Naive B cell (primary cell): ENCODE data around the gene RFFL. TPM values are rescaled to one million over a fixed set of nuclear protein-coding genes. Genes with fewer than 3 reads are reported as not detected.
A peak's percentile ranks its signal among the peaks of the same experiment; 100 is the strongest.
"Not testable (repeated sequence)": the region's sequence is repeated elsewhere in the genome, so short reads cannot be mapped to it uniquely, and the experiment has no call there.

Source experiments
- ATAC-seq, 2 donors: fragments of 150-1000 bp; cut with Tn5 transposase; 2 replicates each; pipeline ENCODE4 v1.10.0; 2021; ENCODE audit warnings: low read depth in 2 of 2, mild to moderate bottlenecking in 2 of 2, moderate library complexity in 2 of 2
- DNase-seq: peaks from one replicate; pipeline ENCODE4 v3.0.0; 2022
- H3K27ac Mint-ChIP-seq, 6 donors: one replicate each; pipeline ENCODE4 v1.8.0; 2020 to 2022; ENCODE audit warnings: mild to moderate bottlenecking in 6 of 6, mixed read lengths in 6 of 6, moderate library complexity in 5 of 6, inconsistent platforms in 2 of 6
- H3K27me3 Mint-ChIP-seq, 3 donors: one replicate each; pipeline ENCODE4 v1.8.0; 2021 to 2022; ENCODE audit warnings: mixed read lengths in 3 of 3, mild to moderate bottlenecking in 1 of 3
- H3K36me3 Mint-ChIP-seq, 2 donors: one replicate each; pipeline ENCODE4 v1.8.0; 2020 to 2022; ENCODE audit warnings: mixed read lengths in 2 of 2, inconsistent platforms in 1 of 2, mild to moderate bottlenecking in 1 of 2
- H3K4me1 Mint-ChIP-seq, 3 donors: one replicate each; pipeline ENCODE4 v1.8.0; 2020 to 2022; ENCODE audit warnings: mixed read lengths in 3 of 3, inconsistent platforms in 1 of 3, mild to moderate bottlenecking in 1 of 3, moderate library complexity in 1 of 3
- H3K4me3 Mint-ChIP-seq, 8 donors: one replicate each; pipeline ENCODE4 v1.8.0; 2020 to 2022; ENCODE audit warnings: mild to moderate bottlenecking in 8 of 8, mixed read lengths in 8 of 8, moderate library complexity in 8 of 8, inconsistent platforms in 2 of 8
- H3K9me3 Mint-ChIP-seq, 7 donors: one replicate each; pipeline ENCODE4 v1.8.0; 2020 to 2022; ENCODE audit warnings: mixed read lengths in 7 of 7, mild to moderate bottlenecking in 5 of 7, inconsistent platforms in 2 of 7, moderate library complexity in 1 of 7
- polyA plus RNA-seq, 6 donors: library from polyadenylated mRNA; unstranded; fragments of 300-500 nt; fragmentation: Illumina TruSeq; gene quantifications; one replicate each; pipeline ENCODE4 v1.2.3, GENCODE V29; 2021; ENCODE audit warnings: low read depth in 6 of 6

Gene RFFL
- polyA plus RNA-seq, 6 donors from 2014 or later, result 15.9 to 27.4 (median 22.3) TPM

DNA sequence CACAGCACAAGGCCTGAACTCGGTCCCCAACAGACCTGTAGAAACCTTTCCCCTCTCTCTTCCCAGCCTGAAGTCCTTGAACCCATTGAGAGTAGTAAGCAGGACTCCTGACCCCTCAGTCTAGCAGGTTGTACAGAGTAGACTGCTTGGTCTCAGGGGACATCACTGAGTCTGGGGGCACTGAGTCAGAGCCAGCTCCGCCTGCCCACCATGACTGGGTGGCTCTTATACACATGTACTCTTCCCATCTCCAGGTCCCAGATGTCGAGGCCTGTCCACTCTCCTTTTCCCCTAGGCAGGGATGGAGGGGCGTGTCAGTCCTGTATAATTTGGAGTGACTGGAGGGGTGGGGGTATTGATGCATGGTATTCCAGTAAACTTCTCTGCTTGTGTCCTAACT lies 59.7 kb downstream of the RFFL start:
- peak overlapping the region in 1 of 6 donors; percentile 64 for H3K27ac Mint-ChIP-seq
- H3K9me3 Mint-ChIP-seq, result no peaks in the 10 kb centered on the region
- ATAC-seq, result no peak
- H3K4me3 Mint-ChIP-seq, result no peak overlapping the region
- DNase-seq, result no peak
- peaks cover 0 to 14% of the 10 kb centered on the region in 2 donors for H3K36me3 Mint-ChIP-seq
- peaks cover 0 to 3% (median 0%) of the 10 kb centered on the region in 3 donors for H3K4me1 Mint-ChIP-seq
- no peaks in the 10 kb centered on the region for H3K27me3 Mint-ChIP-seq

DNA sequence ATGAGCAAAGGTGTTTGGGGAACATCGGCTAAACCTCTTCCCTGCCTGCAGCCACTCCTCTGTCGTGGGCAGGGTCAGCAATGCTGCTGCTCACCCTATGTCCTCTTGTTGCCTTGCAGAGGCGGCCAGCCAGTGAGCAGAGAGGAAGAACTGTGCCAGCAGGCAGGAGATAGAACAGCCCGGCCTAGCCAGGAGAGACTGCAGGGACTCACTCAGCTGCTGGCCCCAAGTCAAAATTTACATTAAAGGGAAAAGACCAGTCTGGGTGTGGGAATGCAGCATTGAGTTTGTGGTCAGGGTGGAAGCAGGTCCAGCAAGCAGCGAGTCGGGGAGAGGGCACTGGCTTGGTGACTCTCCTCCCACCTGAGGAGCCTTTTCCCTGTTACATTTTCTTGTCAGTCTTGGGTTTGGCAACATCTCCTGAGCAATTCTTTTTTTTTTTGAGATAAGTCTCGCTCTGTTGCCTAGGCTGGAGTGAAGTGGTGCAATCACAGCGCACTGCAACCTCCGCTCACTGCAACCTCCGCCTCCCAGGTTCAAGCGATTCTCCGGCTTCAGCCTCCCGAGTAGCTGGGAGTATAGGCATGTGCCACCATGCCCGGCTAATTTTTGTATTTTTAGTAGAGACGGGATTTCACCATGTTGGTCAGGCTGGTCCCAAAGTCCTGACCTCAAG lies 60.5 kb downstream of the RFFL start:
- Mint-ChIP-seq H3K4me3 (no peak overlapping the region), H3K27me3 (no peaks in the 10 kb centered on the region), H3K9me3 (no peaks in the 10 kb centered on the region), H3K27ac (peak overlapping the region in 3 of 6 donors; percentile 38 to 60 (median 44)), H3K36me3 (peaks cover 0 to 14% of the 10 kb centered on the region in 2 donors), H3K4me1 (peaks cover 0 to 7% (median 5%) of the 10 kb centered on the region in 3 donors)
- ATAC-seq (no peak), DNase-seq (no peak)

DNA sequence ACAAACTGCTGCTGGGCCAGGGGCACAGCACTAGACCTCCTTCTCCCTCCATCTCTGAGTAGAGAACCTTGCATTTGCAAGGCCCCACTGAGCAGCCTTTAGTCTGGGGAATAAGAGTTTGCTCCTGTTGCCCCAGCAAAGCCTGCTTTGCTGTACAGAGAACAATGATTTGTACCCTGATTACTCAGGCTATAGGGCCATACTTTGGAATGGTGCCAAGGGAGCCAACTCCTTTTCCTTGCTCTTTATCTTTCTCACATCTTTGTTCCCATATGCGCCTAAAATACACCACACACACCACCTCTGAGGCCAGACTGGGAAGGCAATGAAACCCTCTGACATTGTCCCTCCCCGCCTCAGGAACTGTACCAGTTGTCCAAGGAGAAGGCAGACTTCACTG lies 62.0 kb downstream of the RFFL start:
- no peak overlapping the region for H3K4me3 Mint-ChIP-seq
- H3K36me3 Mint-ChIP-seq, result peaks cover 0 to 14% of the 10 kb centered on the region in 2 donors
- no peaks in the 10 kb centered on the region for H3K9me3 Mint-ChIP-seq
- peaks cover 0 to 8% (median 7%) of the 10 kb centered on the region in 3 donors for H3K4me1 Mint-ChIP-seq
- no peak overlapping the region for H3K27ac Mint-ChIP-seq
- no peaks in the 10 kb centered on the region for H3K27me3 Mint-ChIP-seq
- no peak for DNase-seq
- no peak for ATAC-seq

DNA sequence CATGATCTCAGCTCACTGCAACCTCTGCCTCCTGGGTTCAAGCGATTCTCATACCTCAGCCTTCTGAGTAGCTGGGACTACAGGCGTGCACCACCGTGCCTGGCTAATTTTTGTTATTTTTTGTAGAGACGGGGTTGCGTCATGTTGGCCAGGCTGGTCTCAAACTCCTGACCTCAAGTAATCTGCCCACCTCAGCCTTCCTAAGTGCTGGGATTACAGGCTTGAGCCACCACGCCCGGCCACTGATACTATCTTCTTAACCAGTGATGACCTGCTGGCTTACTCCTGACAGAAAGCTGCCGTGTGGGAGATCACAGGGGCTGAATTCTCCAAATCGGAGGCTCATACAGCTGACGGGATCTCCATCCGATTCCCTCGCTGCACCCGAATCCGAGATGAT lies 62.5 kb downstream of the RFFL start:
- not testable (repeated sequence) for H3K27me3 Mint-ChIP-seq, ATAC-seq, H3K4me1 Mint-ChIP-seq, H3K4me3 Mint-ChIP-seq, H3K9me3 Mint-ChIP-seq, DNase-seq
- peak overlapping the region in 1 of 6 donors; percentile 15 for H3K27ac Mint-ChIP-seq
- peaks cover 0 to 14% of the 10 kb centered on the region in 2 donors for H3K36me3 Mint-ChIP-seq

DNA sequence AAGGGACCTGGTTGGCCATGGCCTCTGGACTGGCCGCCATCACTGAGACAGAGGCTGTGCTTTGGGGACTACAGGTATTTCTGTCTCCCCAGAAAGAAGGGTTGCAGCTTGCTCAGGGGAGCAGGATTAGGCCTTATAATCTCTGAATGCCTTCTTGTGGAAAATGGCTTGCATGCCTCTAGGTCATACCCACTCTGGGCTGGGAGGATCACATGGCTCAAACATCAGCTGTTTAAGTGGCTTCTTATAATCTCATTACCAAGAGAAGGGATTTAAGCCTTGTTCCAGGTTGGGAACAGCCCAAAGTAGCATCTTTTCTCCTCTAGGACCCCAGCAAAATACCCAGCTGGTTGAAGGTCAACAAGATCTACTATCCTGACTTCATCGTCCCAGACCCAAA lies 64.1 kb downstream of the RFFL start:
- ATAC-seq (no peak), DNase-seq (no peak)
- Mint-ChIP-seq H3K4me1 (peaks cover 0 to 8% (median 7%) of the 10 kb centered on the region in 3 donors), H3K9me3 (no peaks in the 10 kb centered on the region), H3K4me3 (no peak overlapping the region), H3K36me3 (peaks cover 0 to 14% of the 10 kb centered on the region in 2 donors), H3K27ac (peak overlapping the region in 1 of 6 donors; percentile 47), H3K27me3 (no peaks in the 10 kb centered on the region)

DNA sequence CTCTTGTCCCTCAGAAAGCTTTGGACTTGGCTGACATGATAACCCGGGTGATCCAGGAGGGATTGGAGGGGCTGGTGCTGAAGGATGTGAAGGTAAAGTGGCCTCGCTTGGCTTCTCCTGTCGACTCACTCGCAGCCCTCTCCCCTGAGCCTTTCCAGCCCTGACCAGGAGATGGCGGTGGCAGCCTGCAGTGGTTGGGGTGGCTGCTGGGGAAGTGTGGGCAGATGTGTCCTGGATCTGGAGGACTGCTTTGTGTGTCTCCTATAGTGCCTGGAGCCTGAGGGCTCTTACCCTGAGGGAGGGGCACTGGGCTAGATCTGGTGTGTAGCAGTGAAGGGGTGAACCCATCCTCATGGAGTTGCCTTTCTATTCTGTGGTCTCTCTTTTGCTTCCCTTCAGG lies 65.3 kb downstream of the RFFL start:
- Mint-ChIP-seq H3K4me1 (peaks cover 0 to 8% (median 7%) of the 10 kb centered on the region in 3 donors), H3K27me3 (no peaks in the 10 kb centered on the region), H3K4me3 (no peak overlapping the region), H3K36me3 (peaks cover under 1 to 14% of the 10 kb centered on the region in 2 donors), H3K9me3 (no peaks in the 10 kb centered on the region), H3K27ac (peak overlapping the region in 4 of 6 donors; percentile 5 to 70 (median 51))
- DNase-seq (peak; percentile 68), ATAC-seq (peak; percentile 94 to 96)

DNA sequence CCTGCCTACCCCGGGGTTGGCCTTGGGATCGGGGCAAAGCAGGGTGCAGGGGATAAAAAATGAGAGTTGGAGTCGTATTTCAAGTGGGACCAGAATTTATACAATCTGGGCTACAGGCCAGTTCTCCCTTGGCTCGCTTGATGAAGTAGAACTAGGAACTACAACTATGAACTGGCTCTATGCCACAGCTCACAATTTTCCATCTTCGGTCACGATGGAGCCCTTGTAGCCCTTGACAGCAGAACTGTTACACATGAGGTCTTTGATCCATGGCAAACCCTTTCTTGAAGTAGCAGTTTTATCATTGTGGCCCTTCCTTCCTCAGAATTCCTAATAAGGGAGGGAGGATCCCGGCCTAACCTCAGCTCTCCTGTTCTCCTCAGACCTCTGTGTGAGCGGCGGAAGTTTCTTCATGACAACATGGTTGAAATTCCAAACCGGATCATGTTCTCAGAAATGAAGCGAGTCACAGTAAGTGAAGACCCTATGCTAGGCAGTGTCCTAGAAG lies 66.1 kb downstream of the RFFL start:
- Mint-ChIP-seq H3K4me1 (peaks cover 0 to 8% (median 7%) of the 10 kb centered on the region in 3 donors), H3K27ac (no peak overlapping the region), H3K9me3 (no peaks in the 10 kb centered on the region), H3K4me3 (no peak overlapping the region), H3K27me3 (no peaks in the 10 kb centered on the region), H3K36me3 (peaks cover 9 to 11% of the 10 kb centered on the region in 2 donors)
- no peak for DNase-seq
- no peak for ATAC-seq

DNA sequence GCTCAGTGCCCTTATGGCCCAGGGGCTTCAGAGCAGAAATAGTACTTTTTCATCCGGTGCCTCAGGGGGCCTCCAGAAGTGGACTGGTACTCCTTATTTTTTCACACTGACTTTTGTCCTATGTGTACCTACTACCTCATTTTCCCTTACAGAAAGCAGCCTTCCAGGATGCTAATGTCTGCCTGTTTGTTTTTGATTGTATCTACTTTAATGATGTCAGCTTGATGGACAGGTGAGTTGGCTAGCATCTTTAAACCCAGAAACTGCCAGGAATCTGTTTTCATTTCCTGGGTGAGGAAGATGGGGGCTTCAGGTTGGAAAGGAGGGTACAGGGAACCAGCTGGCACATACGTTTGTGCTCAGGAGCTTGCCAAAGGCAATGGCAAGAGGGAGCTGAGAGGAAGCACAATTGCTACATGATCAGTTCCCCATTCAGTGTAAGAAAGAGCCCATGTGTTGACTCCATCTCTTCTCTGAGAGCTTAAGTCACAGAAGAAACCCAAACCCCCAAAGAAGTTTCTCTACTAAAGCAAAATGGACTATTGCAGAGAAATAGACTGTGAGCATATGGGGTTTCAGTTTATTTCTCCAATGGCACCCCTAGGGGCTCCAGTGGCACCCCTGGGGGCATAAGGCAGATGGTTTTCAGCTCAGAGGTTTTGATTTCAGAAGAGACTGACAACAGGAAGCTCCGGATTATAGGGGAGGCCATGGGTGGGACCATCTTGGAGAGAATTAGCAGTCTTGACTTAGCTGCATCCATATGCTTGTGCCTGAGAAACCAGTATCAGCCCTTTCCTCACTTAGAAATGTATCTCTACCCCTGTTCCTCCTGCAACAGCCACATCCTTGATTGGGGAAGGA lies 66.9 kb downstream of the RFFL start:
- peaks cover 0 to 7% (median 6%) of the 10 kb centered on the region in 3 donors for H3K4me1 Mint-ChIP-seq
- H3K27me3 Mint-ChIP-seq, result no peaks in the 10 kb centered on the region
- no peaks in the 10 kb centered on the region for H3K9me3 Mint-ChIP-seq
- ATAC-seq, result no peak
- H3K36me3 Mint-ChIP-seq, result peaks cover 4 to 13% of the 10 kb centered on the region in 2 donors
- no peak for DNase-seq
- H3K4me3 Mint-ChIP-seq, result no peak overlapping the region
- H3K27ac Mint-ChIP-seq, result no peak overlapping the region

DNA sequence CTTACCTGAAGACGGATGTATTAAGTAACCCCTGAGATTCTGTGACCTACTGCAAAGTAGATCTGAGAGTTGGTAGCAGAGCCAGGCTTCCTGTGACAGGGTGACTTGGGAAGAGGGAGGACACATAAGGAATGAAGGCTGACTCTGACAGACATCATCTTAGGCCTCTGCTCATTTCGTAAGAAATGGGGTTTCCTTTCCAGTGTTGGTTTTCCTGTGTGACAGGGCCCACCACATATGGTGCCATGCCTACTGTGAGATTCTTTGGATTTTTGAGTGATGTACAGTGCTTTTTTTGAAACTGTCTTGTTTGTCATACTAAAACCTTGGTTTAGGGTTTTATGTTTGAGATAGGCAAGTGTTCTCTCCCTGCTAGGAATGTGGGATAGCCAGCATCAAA lies 70.5 kb downstream of the RFFL start:
- no peaks in the 10 kb centered on the region for H3K27me3 Mint-ChIP-seq
- peaks cover 1 to 2% (median 2%) of the 10 kb centered on the region in 3 donors for H3K4me1 Mint-ChIP-seq
- no peak overlapping the region for H3K4me3 Mint-ChIP-seq
- H3K27ac Mint-ChIP-seq, result no peak overlapping the region
- no peak for DNase-seq
- peaks cover 0 to 13% of the 10 kb centered on the region in 2 donors for H3K36me3 Mint-ChIP-seq
- ATAC-seq, result no peak
- no peaks in the 10 kb centered on the region for H3K9me3 Mint-ChIP-seq

DNA sequence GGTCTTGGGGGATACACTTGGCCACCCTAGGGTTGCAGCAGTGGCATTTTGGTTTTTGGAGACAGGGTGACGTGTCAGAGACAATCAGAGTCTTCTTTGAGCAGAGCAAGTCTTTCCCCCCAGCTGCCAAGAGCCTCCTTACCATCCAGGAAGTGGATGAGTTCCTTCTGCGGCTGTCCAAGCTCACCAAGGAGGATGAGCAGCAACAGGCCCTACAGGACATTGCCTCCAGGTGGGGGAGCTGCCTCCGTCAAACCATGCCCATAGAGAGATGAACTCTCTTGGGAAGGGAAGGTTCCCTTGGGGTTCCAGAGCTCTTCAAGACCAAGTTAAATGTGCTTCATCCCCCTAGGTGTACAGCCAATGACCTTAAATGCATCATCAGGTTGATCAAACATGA lies 71.9 kb downstream of the RFFL start:
- Mint-ChIP-seq H3K4me3 (peak overlapping the region in 1 of 8 donors; percentile 36), H3K27ac (peak overlapping the region in 1 of 6 donors; percentile 20), H3K36me3 (peaks cover 0 to 13% of the 10 kb centered on the region in 2 donors), H3K27me3 (no peaks in the 10 kb centered on the region), H3K9me3 (no peaks in the 10 kb centered on the region), H3K4me1 (peaks cover 0 to 6% (median 2%) of the 10 kb centered on the region in 3 donors)
- DNase-seq, result no peak
- no peak for ATAC-seq

DNA sequence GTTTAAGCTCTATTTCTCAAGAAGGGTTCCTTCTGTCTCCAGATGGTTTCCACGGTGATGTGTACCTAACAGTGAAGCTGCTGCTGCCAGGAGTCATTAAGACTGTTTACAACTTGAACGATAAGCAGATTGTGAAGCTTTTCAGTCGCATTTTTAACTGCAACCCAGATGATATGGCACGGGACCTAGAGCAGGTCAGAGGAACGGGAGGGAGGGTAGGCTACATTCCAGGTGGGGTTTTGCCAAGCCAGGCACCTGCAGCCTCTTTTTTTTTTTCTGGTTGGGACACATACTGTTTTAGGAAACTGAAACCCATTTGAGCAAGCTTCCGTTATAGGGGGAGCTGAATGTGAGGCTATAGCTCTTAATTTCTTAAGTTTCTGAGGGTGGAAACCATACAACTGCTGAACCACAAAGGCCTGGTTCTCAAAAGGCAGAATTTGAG lies 72.6 kb downstream of the RFFL start:
- Mint-ChIP-seq H3K9me3 (no peaks in the 10 kb centered on the region), H3K36me3 (peaks cover 0 to 13% of the 10 kb centered on the region in 2 donors), H3K27me3 (no peaks in the 10 kb centered on the region), H3K27ac (no peak overlapping the region), H3K4me3 (peak overlapping the region in 1 of 8 donors; percentile 53), H3K4me1 (peaks cover 0 to 6% (median 2%) of the 10 kb centered on the region in 3 donors)
- DNase-seq (no peak), ATAC-seq (no peak)

DNA sequence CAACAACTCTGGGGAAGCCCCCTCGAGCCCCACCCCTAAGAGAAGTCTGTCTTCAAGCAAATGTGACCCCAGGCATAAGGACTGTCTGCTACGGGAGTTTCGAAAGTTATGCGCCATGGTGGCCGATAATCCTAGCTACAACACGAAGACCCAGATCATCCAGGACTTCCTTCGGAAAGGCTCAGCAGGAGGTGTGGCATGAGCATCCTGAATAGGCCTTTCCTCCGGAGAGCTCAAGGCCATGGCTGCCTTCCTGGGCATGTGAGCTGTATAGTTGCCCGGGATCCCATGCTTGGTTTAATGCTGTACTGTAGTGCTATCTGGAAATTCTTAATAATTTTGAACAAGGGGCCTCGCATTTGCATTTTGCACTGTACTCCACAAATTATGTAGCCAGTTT lies 74.0 kb downstream of the RFFL start:
- Mint-ChIP-seq H3K27me3 (no peaks in the 10 kb centered on the region), H3K27ac (no peak overlapping the region), H3K36me3 (peaks cover 0 to 13% of the 10 kb centered on the region in 2 donors), H3K9me3 (no peaks in the 10 kb centered on the region), H3K4me1 (peaks cover 0 to 17% (median 2%) of the 10 kb centered on the region in 3 donors), H3K4me3 (no peak overlapping the region)
- no peak for ATAC-seq
- no peak for DNase-seq

DNA sequence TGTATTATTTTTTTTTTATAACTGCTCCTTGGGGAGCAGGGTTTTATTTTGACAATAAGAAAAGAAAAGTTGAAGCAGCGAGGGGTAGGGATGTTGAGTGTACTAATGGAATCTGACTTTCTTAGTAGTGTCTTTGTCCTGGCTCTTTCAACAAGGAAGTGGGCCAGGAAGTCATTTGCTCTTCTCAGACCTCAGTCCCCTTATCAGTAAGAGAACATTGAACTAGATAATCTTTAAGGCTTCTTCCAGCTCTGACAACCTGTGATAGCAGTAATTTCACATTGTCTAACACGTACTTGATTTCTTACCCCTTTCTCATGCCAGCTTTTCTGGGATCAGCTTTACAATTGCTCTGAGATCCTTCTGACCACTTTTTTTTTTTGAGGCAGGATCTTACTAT lies 74.9 kb downstream of the RFFL start:
- Mint-ChIP-seq H3K4me3 (peak overlapping the region in 1 of 8 donors; percentile 7), H3K36me3 (peaks cover 0 to 17% of the 10 kb centered on the region in 2 donors), H3K4me1 (peaks cover 0 to 25% (median 2%) of the 10 kb centered on the region in 3 donors), H3K9me3 (no peaks in the 10 kb centered on the region), H3K27ac (no peak overlapping the region), H3K27me3 (no peaks in the 10 kb centered on the region)
- no peak for DNase-seq
- no peak for ATAC-seq
